Neural crest cell (in vitro differentiated cells): Measurements from ENCODE around the gene AVL9. TPM values are rescaled to one million over a fixed set of nuclear protein-coding genes. Genes with fewer than 3 reads are reported as not detected.

Experiments used
- DNase-seq: peaks from one replicate; pipeline ENCODE4 v3.0.0; 2021; ENCODE audit warnings: low read depth, mixed read lengths, low spot score
- H3K27ac Mint-ChIP-seq: one replicate; pipeline ENCODE4 v1.8.0; 2021; ENCODE audit warnings: mild to moderate bottlenecking, mixed read lengths; ENCODE audit not compliant: unreplicated experiment
- H3K27me3 Mint-ChIP-seq: 2 replicates; pipeline ENCODE4 v1.8.0; 2021; ENCODE audit warnings: low read depth, mild to moderate bottlenecking, mixed read lengths
- H3K36me3 Mint-ChIP-seq: 2 replicates; pipeline ENCODE4 v1.8.0; 2021; ENCODE audit warnings: low read depth, mild to moderate bottlenecking, mixed read lengths
- H3K4me1 Mint-ChIP-seq: 2 replicates; pipeline ENCODE4 v1.8.0; 2021; ENCODE audit warnings: mixed read lengths
- H3K4me3 Mint-ChIP-seq: one replicate; pipeline ENCODE4 v1.8.0; 2021; ENCODE audit warnings: mild to moderate bottlenecking, mixed read lengths
- H3K9me3 Mint-ChIP-seq: 2 replicates; pipeline ENCODE4 v1.8.0; 2021; ENCODE audit warnings: mixed read lengths
- CTCF ChIP-seq: fragments of 200-600 bp; sonication (generic); conservative IDR thresholded peaks from 2 replicates; pipeline ENCODE4 v1.5.0; 2021; ENCODE audit warnings: antibody characterized with exemption, mild to moderate bottlenecking
- total RNA-seq: library from RNA; stranded (reverse); gene quantifications from 2 replicates; pipeline ENCODE4 v1.2.1, GENCODE V29; 2021

AVL9 gene
- total RNA-seq, 1 donor from 2014 or later: 36.8 TPM

GRCh38 chr7:32564542-32564941 is 69.3 kb downstream of the AVL9 start:
- H3K36me3 Mint-ChIP-seq: peaks cover 12% of the 10 kb centered on the region
- no peaks in the 10 kb centered on the region for H3K9me3 Mint-ChIP-seq
- no peak overlapping the region for H3K4me3 Mint-ChIP-seq
- no peaks in the 10 kb centered on the region for H3K4me1 Mint-ChIP-seq
- TF ChIP-seq CTCF: no peak
- no peaks in the 10 kb centered on the region for H3K27me3 Mint-ChIP-seq
- DNase-seq: no peak
- H3K27ac Mint-ChIP-seq: no peak overlapping the region

GRCh38 chr7:32569388-32570289 is 74.3 kb downstream of the AVL9 start:
- Mint-ChIP-seq H3K9me3 (no peaks in the 10 kb centered on the region), H3K27ac (no peak overlapping the region), H3K4me1 (peaks cover 5% of the 10 kb centered on the region), H3K36me3 (peaks cover 9% of the 10 kb centered on the region), H3K27me3 (no peaks in the 10 kb centered on the region), H3K4me3 (no peak overlapping the region)
- DNase-seq: no peak
- no peak for TF ChIP-seq CTCF

GRCh38 chr7:32573110-32573687 is 77.9 kb downstream of the AVL9 start:
- TF ChIP-seq CTCF: no peak
- Mint-ChIP-seq H3K4me1 (peaks cover 5% of the 10 kb centered on the region), H3K27me3 (no peaks in the 10 kb centered on the region), H3K27ac (no peak overlapping the region), H3K36me3 (peaks cover 21% of the 10 kb centered on the region), H3K9me3 (no peaks in the 10 kb centered on the region), H3K4me3 (no peak overlapping the region)
- no peak for DNase-seq

GRCh38 chr7:32574626-32575025 is 79.3 kb downstream of the AVL9 start:
- DNase-seq: no peak
- Mint-ChIP-seq H3K9me3 (no peaks in the 10 kb centered on the region), H3K27me3 (no peaks in the 10 kb centered on the region), H3K4me1 (peaks cover 5% of the 10 kb centered on the region), H3K4me3 (no peak overlapping the region), H3K36me3 (peaks cover 24% of the 10 kb centered on the region), H3K27ac (no peak overlapping the region)
- no peak for TF ChIP-seq CTCF

- Mint-ChIP-seq H3K4me1 (peaks cover 5% of the 10 kb centered on the region), H3K27ac (no peak overlapping the region)
Observed at GRCh38 chr7:32577421-32577820, 82.1 kb downstream of the AVL9 start.

More at GRCh38 chr7:32577421-32577820, 82.1 kb downstream of the AVL9 start:
- no peak for TF ChIP-seq CTCF
- Mint-ChIP-seq H3K9me3 (no peaks in the 10 kb centered on the region), H3K4me3 (no peak overlapping the region), H3K36me3 (peaks cover 23% of the 10 kb centered on the region), H3K27me3 (no peaks in the 10 kb centered on the region)
- DNase-seq: no peak
